ENCODE data around the gene COPG1.

The COPG1 gene

GRCh38 chr3:129321887-129322286 lies 72.5 kb downstream of the COPG1 start:
- no peak overlapping the region for H3K4me3 Mint-ChIP-seq
- no peaks in the 10 kb centered on the region for H3K9me3 Mint-ChIP-seq
- no peak overlapping the region for H3K27ac Mint-ChIP-seq
- H3K4me1 Mint-ChIP-seq: no peaks in the 10 kb centered on the region
- no peaks in the 10 kb centered on the region for H3K27me3 Mint-ChIP-seq (ENCODE audit: low read depth)
- H3K36me3 Mint-ChIP-seq (ENCODE audit: low read depth): peaks cover 3% of the 10 kb centered on the region
- TF ChIP-seq CTCF (IDR thresholded peaks at IDR 0.05; ENCODE audit: unreplicated experiment in 3 of 3): no peak

GRCh38 chr3:129323651-129324294 lies 74.4 kb downstream of the COPG1 start:
- H3K9me3 Mint-ChIP-seq: no peaks in the 10 kb centered on the region
- no peaks in the 10 kb centered on the region for H3K4me1 Mint-ChIP-seq
- TF ChIP-seq CTCF (IDR thresholded peaks at IDR 0.05; ENCODE audit: unreplicated experiment in 3 of 3): no peak
- H3K27me3 Mint-ChIP-seq (ENCODE audit: low read depth): no peaks in the 10 kb centered on the region
- H3K36me3 Mint-ChIP-seq (ENCODE audit: low read depth): peaks cover under 1% of the 10 kb centered on the region
- no peak overlapping the region for H3K4me3 Mint-ChIP-seq
- H3K27ac Mint-ChIP-seq: no peak overlapping the region

GRCh38 chr3:129324855-129325254 lies 75.4 kb downstream of the COPG1 start:
- H3K27me3 Mint-ChIP-seq (ENCODE audit: low read depth): no peaks in the 10 kb centered on the region
- no peaks in the 10 kb centered on the region for H3K9me3 Mint-ChIP-seq
- no peak overlapping the region for H3K27ac Mint-ChIP-seq
- no peak overlapping the region for H3K4me3 Mint-ChIP-seq
- no peak for TF ChIP-seq CTCF (IDR thresholded peaks at IDR 0.05; ENCODE audit: unreplicated experiment in 3 of 3)
- H3K36me3 Mint-ChIP-seq (ENCODE audit: low read depth): no peaks in the 10 kb centered on the region
- H3K4me1 Mint-ChIP-seq: no peaks in the 10 kb centered on the region

- TF ChIP-seq CTCF (IDR thresholded peaks at IDR 0.05; ENCODE audit: unreplicated experiment in 3 of 3): no peak
- H3K9me3 Mint-ChIP-seq: no peaks in the 10 kb centered on the region
- no peak overlapping the region for H3K27ac Mint-ChIP-seq
- no peak overlapping the region for H3K4me3 Mint-ChIP-seq
- H3K36me3 Mint-ChIP-seq (ENCODE audit: low read depth): no peaks in the 10 kb centered on the region
- no peaks in the 10 kb centered on the region for H3K4me1 Mint-ChIP-seq
- H3K27me3 Mint-ChIP-seq (ENCODE audit: low read depth): no peaks in the 10 kb centered on the region
Observed at GRCh38 chr3:129325383-129325782, 76.0 kb downstream of the COPG1 start.

- no peaks in the 10 kb centered on the region for H3K36me3 Mint-ChIP-seq (ENCODE audit: low read depth)
- H3K4me3 Mint-ChIP-seq: no peak overlapping the region
- no peaks in the 10 kb centered on the region for H3K4me1 Mint-ChIP-seq
- H3K27me3 Mint-ChIP-seq (ENCODE audit: low read depth): no peaks in the 10 kb centered on the region
- TF ChIP-seq CTCF (IDR thresholded peaks at IDR 0.05; ENCODE audit: unreplicated experiment in 3 of 3): no peak
- H3K9me3 Mint-ChIP-seq: no peaks in the 10 kb centered on the region
- H3K27ac Mint-ChIP-seq: no peak overlapping the region
Observed at GRCh38 chr3:129326138-129326537, 76.7 kb downstream of the COPG1 start.

- Mint-ChIP-seq H3K27me3 (ENCODE audit: low read depth) (no peaks in the 10 kb centered on the region), H3K36me3 (ENCODE audit: low read depth) (no peaks in the 10 kb centered on the region), H3K27ac (no peak overlapping the region), H3K4me1 (no peaks in the 10 kb centered on the region), H3K4me3 (no peak overlapping the region), H3K9me3 (no peaks in the 10 kb centered on the region)
- no peak for TF ChIP-seq CTCF (IDR thresholded peaks at IDR 0.05; ENCODE audit: unreplicated experiment in 3 of 3)
Observed at GRCh38 chr3:129326595-129326994, 77.2 kb downstream of the COPG1 start.
